ENCODE data around the gene SH2B3. TPM values are rescaled to one million over a fixed set of nuclear protein-coding genes. Genes with fewer than 3 reads are reported as not detected.

SH2B3 gene
- total and polyA plus RNA-seq, 12 donors, result 9.9 to 61.4 (median 38.1) TPM

DNA sequence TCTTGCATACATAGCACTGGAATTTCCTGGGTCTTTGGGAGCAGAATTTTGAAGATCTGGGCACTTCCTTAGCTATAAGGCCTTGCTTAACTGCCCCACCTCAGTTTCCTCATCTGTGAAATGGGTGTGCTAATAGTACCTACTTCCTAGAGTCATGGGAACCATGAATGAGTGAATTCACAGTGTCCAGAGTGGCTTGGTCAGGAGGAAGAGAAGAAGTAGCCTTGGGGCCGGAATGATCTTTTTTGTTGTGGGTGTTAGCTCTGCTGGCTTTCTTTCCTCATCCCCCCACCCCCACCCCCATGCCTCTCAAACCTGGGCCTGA is 2.4 kb downstream of the SH2B3 start:
- WGBS, 2 donors, result 46 to 56% methylated on average over 1 of the region's 1 CpG

DNA sequence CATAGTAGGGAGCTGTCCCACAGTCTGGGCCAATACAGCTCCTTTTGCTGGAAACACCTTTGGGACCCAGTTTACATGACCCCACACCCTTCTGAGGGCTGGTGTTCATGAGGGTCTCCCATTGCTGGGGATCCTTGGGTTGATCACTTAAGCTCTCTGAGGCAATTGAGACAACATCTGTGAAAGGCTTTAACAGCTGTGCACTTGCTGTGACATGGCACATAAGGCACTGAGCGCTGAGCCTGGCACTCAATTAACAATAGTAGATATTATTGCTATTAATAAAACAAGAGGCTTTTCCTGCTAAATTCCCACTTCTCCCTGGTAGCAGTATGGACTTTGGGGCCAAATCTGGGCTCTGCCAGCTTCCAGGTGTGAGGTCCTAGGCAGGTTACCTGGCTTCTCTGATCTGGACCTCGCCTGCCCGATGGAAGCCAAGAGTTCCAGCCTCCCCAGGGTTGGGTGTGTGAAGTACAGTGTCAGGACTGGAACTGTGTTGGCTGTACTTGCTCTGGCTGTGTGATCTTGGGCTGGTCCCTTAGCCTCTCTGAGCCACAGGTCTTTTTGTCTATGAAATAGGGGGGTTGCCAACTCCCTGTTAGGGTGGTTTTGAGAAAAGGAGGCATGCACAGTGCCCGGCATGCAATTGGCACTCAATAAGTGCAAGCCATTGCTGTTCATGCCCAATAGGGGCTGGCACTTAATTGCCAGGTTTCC is 3.1 kb downstream of the SH2B3 start:
- peak overlapping the region in 7 of 10 donors; percentile 83 to 97 (median 90) for H3K4me3 ChIP-seq
- intact Hi-C loops (cut with DNase I), result loop anchor here in 1 of 10 donors (5.0 kb wide), 1 partner anchor 38 kb away; no protein-coding TSS in a partner anchor
- DNase-seq (no peak), ATAC-seq (no peak)
- WGBS, 2 donors, result 67 to 81% methylated on average over 4 of the region's 4 CpGs
- H3K36me3 ChIP-seq, result peaks cover 0 to 4% (median 0%) of the 10 kb centered on the region in 9 donors
- peak overlapping the region; percentile 83 to 100 (median 98) for H3K27ac ChIP-seq
- TF ChIP-seq, protein P1, sequence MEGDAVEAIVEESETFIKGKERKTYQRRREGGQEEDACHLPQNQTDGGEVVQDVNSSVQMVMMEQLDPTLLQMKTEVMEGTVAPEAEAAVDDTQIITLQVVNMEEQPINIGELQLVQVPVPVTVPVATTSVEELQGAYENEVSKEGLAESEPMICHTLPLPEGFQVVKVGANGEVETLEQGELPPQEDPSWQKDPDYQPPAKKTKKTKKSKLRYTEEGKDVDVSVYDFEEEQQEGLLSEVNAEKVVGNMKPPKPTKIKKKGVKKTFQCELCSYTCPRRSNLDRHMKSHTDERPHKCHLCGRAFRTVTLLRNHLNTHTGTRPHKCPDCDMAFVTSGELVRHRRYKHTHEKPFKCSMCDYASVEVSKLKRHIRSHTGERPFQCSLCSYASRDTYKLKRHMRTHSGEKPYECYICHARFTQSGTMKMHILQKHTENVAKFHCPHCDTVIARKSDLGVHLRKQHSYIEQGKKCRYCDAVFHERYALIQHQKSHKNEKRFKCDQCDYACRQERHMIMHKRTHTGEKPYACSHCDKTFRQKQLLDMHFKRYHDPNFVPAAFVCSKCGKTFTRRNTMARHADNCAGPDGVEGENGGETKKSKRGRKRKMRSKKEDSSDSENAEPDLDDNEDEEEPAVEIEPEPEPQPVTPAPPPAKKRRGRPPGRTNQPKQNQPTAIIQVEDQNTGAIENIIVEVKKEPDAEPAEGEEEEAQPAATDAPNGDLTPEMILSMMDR (IDR thresholded peaks at IDR 0.05), result no peak
- H3K9me3 ChIP-seq, result no peaks in the 10 kb centered on the region
- peaks cover 60 to 90% (median 86%) of the 10 kb centered on the region in 9 donors for H3K4me1 ChIP-seq
- no peaks in the 10 kb centered on the region for H3K27me3 ChIP-seq

More for the DNA sequence above, 2.4 kb downstream of the SH2B3 start:
- Histone ChIP-seq H3K27me3 (no peaks in the 10 kb centered on the region), H3K4me3 (peak overlapping the region in 9 of 10 donors; percentile 82 to 97 (median 90)), H3K36me3 (peaks cover 0 to 4% (median 0%) of the 10 kb centered on the region in 9 donors), H3K9me3 (no peaks in the 10 kb centered on the region), H3K4me1 (peaks cover 55 to 90% (median 86%) of the 10 kb centered on the region in 9 donors), H3K27ac (peak overlapping the region in 9 of 10 donors; percentile 93 to 100 (median 98))
- intact Hi-C loops (cut with DNase I), result loop anchor here in 1 of 10 donors (5.0 kb wide), 1 partner anchor 39 kb away; no protein-coding TSS in a partner anchor
- ATAC-seq (no peak), DNase-seq (no peak)
- TF ChIP-seq, protein P1 (IDR thresholded peaks at IDR 0.05), result no peak

DNA sequence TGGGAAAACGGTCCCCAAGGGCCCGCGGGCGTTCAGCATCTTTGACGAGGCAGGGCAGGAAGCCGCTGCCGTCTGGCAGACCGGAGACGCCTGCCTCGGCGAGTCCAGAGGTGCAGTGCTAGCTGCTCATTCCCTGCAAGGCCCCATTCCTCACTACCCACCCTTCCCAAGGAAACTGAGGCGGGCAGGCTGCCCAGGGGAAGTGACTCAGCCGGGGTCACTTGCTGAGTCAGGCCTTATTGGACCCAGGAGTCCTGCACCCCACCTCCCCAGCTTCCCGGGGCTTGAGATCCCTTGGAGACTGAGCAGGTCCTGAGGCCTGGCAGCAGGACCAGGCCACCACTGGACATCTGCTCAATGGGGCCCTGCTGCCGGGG is 3.7 kb downstream of the SH2B3 start:
- intact Hi-C loops (cut with DNase I), result loop anchor here in 1 of 10 donors (5.0 kb wide), 1 partner anchor 38 kb away; no protein-coding TSS in a partner anchor
- ATAC-seq (peak in 3 of 8 donors; percentile 1 to 3 (median 2)), DNase-seq (peak; percentile 64 to 65)
- peaks cover 63 to 90% (median 86%) of the 10 kb centered on the region in 9 donors for H3K4me1 ChIP-seq
- WGBS, 2 donors, result 35 to 51% methylated on average over 15 of the region's 15 CpGs
- peak overlapping the region; percentile 83 to 100 (median 98) for H3K27ac ChIP-seq
- peaks cover 0 to 4% (median 0%) of the 10 kb centered on the region in 9 donors for H3K36me3 ChIP-seq
- no peaks in the 10 kb centered on the region for H3K27me3 ChIP-seq
- H3K9me3 ChIP-seq, result no peaks in the 10 kb centered on the region
- TF ChIP-seq, protein P1 (IDR thresholded peaks at IDR 0.05), result no peak
- peak overlapping the region in 7 of 10 donors; percentile 83 to 97 (median 90) for H3K4me3 ChIP-seq

DNA sequence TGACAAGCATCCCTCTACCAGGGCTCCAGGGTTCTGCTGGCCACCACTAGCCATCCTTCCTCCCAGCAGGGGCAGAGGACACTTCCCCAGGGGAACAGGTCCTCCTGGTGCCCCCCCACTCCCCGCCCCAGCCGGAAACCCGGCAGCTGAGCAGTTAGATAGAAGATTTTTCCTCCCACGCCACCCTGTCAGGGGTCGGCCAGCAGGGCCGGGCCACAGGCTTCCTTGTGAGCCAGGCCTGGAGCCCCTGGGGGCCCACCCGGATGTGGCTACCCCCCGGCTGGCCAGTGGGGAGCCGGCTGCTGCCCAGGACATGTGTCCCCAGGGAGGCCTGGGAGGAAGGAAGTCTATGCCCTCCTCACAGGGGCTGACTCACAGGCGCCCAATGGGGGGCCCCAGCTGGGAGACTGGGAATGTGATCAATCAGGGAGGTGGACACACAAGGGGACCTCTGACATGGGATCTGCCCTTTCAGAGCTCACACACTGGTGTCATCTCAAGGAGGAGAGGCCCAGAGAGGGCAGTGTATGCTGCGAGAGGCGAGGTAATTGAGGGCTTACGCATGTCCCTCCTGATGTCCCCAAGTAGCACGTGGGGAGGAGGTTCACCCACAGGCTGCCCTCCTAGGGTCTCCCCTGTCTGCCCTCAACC is 4.2 kb downstream of the SH2B3 start:
- WGBS, 2 donors, result 30 to 47% methylated on average over 14 of the region's 14 CpGs
- Histone ChIP-seq H3K36me3 (peaks cover 0 to 4% (median 0%) of the 10 kb centered on the region in 9 donors), H3K27me3 (no peaks in the 10 kb centered on the region), H3K4me3 (peak overlapping the region in 7 of 10 donors; percentile 83 to 97 (median 90)), H3K9me3 (no peaks in the 10 kb centered on the region), H3K4me1 (peaks cover 62 to 90% (median 86%) of the 10 kb centered on the region in 9 donors), H3K27ac (peak overlapping the region; percentile 83 to 100 (median 98))
- DNase-seq, result peak; percentile 83 to 86
- ATAC-seq, result peak; percentile 4 to 44 (median 20)
- TF ChIP-seq, protein P1 (IDR thresholded peaks at IDR 0.05), result peak in 2 of 9 donors; percentile 6 to 9
- intact Hi-C loops (cut with DNase I), result loop anchor here in 2 of 10 donors (2.0 to 5.0 kb wide), 2 partner anchors 15 to 37 kb away; no protein-coding TSS in a partner anchor

Data from heart right ventricle (tissue), 16 donors.